Measurements from ENCODE around the gene ZG16.

ZG16 gene

GRCh38 chr16:29815793-29816693 is 38.0 kb downstream of the ZG16 start, which contains the start of gene PAGR1:
PAGR1 (plus strand) TSS chr16:29816152; CDS start chr16:29816526, 374 bp downstream.
- H3K4me3 ChIP-seq (ENCODE audit: low read depth in 1 of 2, low read length in 2 of 2): peak within 1 kb of the TSS; percentile 68 to 79
- H3K4me2 ChIP-seq (ENCODE audit: insufficient read depth, low read length): peak within 1 kb of the TSS; percentile 94
- DNase-seq (peak; percentile 100), ATAC-seq (ENCODE audit: insufficient read depth, low read depth) (peak; percentile 77)
- H3K27ac ChIP-seq (ENCODE audit: low read length): peak within 1 kb of the TSS; percentile 99
- peak within 1 kb of the TSS; percentile 94 for H2AFZ ChIP-seq (ENCODE audit: low read depth, low read length)
- H3K36me3 ChIP-seq (ENCODE audit: insufficient read depth, low read length): peaks cover 30% of the 10 kb centered on the region
- H3K79me2 ChIP-seq (ENCODE audit: insufficient read depth, low read length): peaks cover 45% of the 10 kb centered on the region
- TF ChIP-seq EZH2 (IDR thresholded peaks at IDR 0.05; ENCODE audit: borderline replicate concordance, low read depth, low read length, severe bottlenecking) (no peak), CTCF (IDR thresholded peaks at IDR 0.05; ENCODE audit: borderline replicate concordance, extremely low read depth, low read length, poor library complexity, severe bottlenecking) (peak; percentile 97)
- H4K20me1 ChIP-seq (ENCODE audit: insufficient read depth, low read length): peaks cover 24% of the 10 kb centered on the region
- H3K27me3 ChIP-seq (ENCODE audit: insufficient read depth, low read length, poor library complexity): no peaks in the 10 kb centered on the region
- peaks cover 69% of the 10 kb centered on the region for H3K4me1 ChIP-seq (ENCODE audit: insufficient read depth, low read length)
- H3K9ac ChIP-seq (ENCODE audit: low read depth, low read length): peak within 1 kb of the TSS; percentile 95
- no peaks in the 10 kb centered on the region for H3K9me3 ChIP-seq (ENCODE audit: insufficient read depth, low read length, severe bottlenecking)

GRCh38 chr16:29816694-29817441 is 38.8 kb downstream of the ZG16 start:
- Histone ChIP-seq H3K4me2 (ENCODE audit: insufficient read depth, low read length) (peak overlapping the region; percentile 94), H3K27me3 (ENCODE audit: insufficient read depth, low read length, poor library complexity) (no peaks in the 10 kb centered on the region), H4K20me1 (ENCODE audit: insufficient read depth, low read length) (peaks cover 31% of the 10 kb centered on the region), H3K4me1 (ENCODE audit: insufficient read depth, low read length) (peaks cover 61% of the 10 kb centered on the region), H3K4me3 (ENCODE audit: low read depth in 1 of 2, low read length in 2 of 2) (peak overlapping the region; percentile 68 to 79), H3K9me3 (ENCODE audit: insufficient read depth, low read length, severe bottlenecking) (no peaks in the 10 kb centered on the region), H2AFZ (ENCODE audit: low read depth, low read length) (peak overlapping the region; percentile 94), H3K9ac (ENCODE audit: low read depth, low read length) (peak overlapping the region; percentile 95), H3K79me2 (ENCODE audit: insufficient read depth, low read length) (peaks cover 45% of the 10 kb centered on the region), H3K36me3 (ENCODE audit: insufficient read depth, low read length) (peaks cover 32% of the 10 kb centered on the region), H3K27ac (ENCODE audit: low read length) (peak overlapping the region; percentile 99)
- TF ChIP-seq EZH2 (IDR thresholded peaks at IDR 0.05; ENCODE audit: borderline replicate concordance, low read depth, low read length, severe bottlenecking) (no peak), CTCF (IDR thresholded peaks at IDR 0.05; ENCODE audit: borderline replicate concordance, extremely low read depth, low read length, poor library complexity, severe bottlenecking) (peak; percentile 54)
- DNase-seq: peak; percentile 77
- ATAC-seq (ENCODE audit: insufficient read depth, low read depth): peak; percentile 53

GRCh38 chr16:29818082-29818481 is 40.0 kb downstream of the ZG16 start:
- Histone ChIP-seq H3K79me2 (ENCODE audit: insufficient read depth, low read length) (peaks cover 45% of the 10 kb centered on the region), H3K9me3 (ENCODE audit: insufficient read depth, low read length, severe bottlenecking) (no peaks in the 10 kb centered on the region), H4K20me1 (ENCODE audit: insufficient read depth, low read length) (peaks cover 31% of the 10 kb centered on the region), H3K27ac (ENCODE audit: low read length) (peak overlapping the region; percentile 18; the same call in 1 of the 2 replicates), H2AFZ (ENCODE audit: low read depth, low read length) (no peak overlapping the region), H3K9ac (ENCODE audit: low read depth, low read length) (peak overlapping the region; percentile 95; the same call in 1 of the 2 replicates), H3K4me3 (ENCODE audit: low read depth in 1 of 2, low read length in 2 of 2) (no peak overlapping the region), H3K4me2 (ENCODE audit: insufficient read depth, low read length) (peak overlapping the region; percentile 94), H3K36me3 (ENCODE audit: insufficient read depth, low read length) (peaks cover 32% of the 10 kb centered on the region), H3K4me1 (ENCODE audit: insufficient read depth, low read length) (peaks cover 59% of the 10 kb centered on the region), H3K27me3 (ENCODE audit: insufficient read depth, low read length, poor library complexity) (no peaks in the 10 kb centered on the region)
- DNase-seq: no peak
- ATAC-seq (ENCODE audit: insufficient read depth, low read depth): no peak
- TF ChIP-seq EZH2 (IDR thresholded peaks at IDR 0.05; ENCODE audit: borderline replicate concordance, low read depth, low read length, severe bottlenecking) (no peak), CTCF (IDR thresholded peaks at IDR 0.05; ENCODE audit: borderline replicate concordance, extremely low read depth, low read length, poor library complexity, severe bottlenecking) (no peak)

Data from DND-41 (cell line).